Right renal cortex interstitium (tissue), 3 donors: ENCODE measurements around the gene CXXC4. TPM values are rescaled to one million over a fixed set of nuclear protein-coding genes. Genes with fewer than 3 reads are reported as not detected.

Experiments used
- DNase-seq, 3 donors: peaks; one replicate each; pipeline ENCODE4 v3.0.0-alpha.2; 2013; ENCODE audit warnings: low read depth in 3 of 3, low spot score in 2 of 3
- polyA plus RNA-seq, 3 donors: library from polyadenylated mRNA; unstranded; fragments of 120-200 nt; gene quantifications; one replicate each; pipeline ENCODE4 v1.2.1, GENCODE V29; 2013; ENCODE audit not compliant: insufficient read length in 3 of 3

CXXC4 gene
- polyA plus RNA-seq, 3 donors = 8.3 to 10.8 (median 8.4) TPM

DNA sequence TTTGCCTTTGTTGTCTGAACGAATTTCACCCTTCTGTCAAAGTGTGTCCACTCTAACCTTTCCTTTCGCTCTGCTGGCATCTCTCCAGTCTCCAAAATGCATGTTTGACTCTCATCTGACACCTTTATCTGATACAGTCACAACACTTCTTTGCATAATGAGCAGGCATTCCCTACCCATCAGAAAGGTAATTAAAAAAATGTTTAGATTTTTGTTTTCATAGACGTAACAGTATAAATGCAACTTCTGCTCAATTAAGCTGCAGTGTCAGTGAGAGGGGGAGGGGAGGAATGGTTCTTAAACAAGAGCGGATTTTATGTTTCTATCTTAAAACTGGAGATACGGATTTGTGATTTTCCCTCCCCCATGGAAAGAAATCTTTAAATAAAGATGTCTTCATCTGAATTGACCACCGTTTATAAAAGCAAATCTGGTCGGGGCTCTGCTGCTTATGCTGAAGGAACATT, 70.2 kb downstream of the CXXC4 start:
- no peak for DNase-seq

DNA sequence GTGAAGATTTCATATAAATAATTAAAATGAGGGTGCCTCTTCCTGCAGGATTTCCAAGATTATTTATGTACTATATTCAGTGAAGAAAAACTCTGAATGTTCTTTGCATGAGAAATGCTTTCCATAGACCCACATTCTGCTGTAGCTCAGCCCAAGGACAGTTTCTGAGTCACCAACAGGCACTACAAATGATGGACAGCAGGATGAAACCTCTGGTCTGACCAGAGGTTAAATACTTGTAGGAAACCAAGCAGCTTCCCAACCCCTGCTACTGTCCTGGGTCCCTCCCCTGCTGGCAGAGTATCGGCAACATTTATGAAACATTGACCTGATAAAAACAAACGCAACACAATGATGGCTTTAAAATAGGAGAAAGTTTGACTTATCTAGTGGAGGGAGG, 73.1 kb downstream of the CXXC4 start:
- DNase-seq = no peak

DNA sequence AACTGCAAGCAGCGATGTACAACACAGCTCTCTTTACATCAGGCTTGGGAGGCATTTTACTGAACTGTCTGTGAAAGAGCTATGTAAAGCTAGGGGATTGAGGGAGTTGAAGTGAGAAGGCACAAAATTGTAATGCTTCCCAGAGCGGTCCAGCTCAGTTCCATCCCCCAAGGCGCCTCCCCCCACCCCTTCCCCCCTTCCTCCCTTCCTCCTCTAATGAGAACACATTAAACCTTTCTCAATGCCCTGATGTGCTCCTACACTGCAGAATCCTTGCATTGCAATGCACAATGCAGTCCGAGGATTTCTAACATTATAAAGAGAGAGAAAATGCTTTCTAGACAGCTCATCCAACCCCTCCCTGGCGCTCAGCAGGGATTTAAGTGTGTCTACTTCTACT, 73.9 kb downstream of the CXXC4 start:
- DNase-seq = no peak
